Measurements from ENCODE around the gene EFCAB9.
"Not testable (repeated sequence)": the region's sequence is repeated elsewhere in the genome, so short reads cannot be mapped to it uniquely, and the experiment has no call there.

The EFCAB9 gene

DNA sequence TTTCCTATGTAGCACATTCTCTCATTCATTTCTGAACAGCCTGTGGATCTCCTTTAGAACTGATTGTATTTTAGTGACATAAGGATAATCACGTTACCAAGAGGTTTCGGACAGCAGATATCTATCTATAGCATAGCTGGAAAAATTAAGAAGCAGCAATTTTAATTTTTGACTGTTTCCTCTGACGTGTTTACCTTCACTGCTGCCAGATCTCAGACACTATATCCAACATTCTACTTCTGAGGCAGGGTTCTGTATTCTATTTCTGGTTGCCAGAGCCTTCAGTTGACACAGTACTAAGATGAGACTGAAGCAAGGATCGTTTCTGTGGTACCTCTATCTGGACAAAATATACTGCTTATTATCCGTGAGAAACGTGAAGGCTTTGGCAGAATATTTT, at the start of gene EFCAB9:
Gene EFCAB9 (plus strand): TSS at position 301 of the 400 bp plus-strand sequence. CDS start 1 bp downstream, at position 302.
- no peak for DNase-seq

DNA sequence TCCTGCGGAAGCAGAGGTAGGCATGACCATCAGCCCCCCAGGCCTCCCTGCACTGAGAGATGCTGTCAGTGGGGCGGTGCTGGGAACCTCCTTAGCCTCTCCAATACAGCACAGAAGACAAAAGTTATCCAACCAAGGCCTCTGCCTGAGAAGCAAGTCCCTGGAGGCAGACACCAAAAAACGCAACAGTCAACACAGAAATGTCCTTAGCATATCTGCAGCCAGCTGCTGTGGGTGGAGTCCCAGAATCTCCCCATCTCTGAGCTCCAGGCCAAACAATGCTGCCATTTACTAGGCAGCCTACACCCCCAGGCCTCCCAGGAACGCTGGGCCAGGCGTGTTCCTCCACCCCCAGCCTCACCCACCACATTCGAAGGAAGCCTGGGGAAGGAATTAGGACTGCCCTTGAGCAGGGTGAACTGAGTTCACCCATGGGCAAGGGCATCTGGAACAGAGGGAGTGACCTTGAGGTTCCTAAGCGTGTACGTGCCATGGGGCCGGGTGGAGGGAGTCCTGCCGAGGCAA, 49.6 kb upstream of the EFCAB9 start:
- no peak for DNase-seq

DNA sequence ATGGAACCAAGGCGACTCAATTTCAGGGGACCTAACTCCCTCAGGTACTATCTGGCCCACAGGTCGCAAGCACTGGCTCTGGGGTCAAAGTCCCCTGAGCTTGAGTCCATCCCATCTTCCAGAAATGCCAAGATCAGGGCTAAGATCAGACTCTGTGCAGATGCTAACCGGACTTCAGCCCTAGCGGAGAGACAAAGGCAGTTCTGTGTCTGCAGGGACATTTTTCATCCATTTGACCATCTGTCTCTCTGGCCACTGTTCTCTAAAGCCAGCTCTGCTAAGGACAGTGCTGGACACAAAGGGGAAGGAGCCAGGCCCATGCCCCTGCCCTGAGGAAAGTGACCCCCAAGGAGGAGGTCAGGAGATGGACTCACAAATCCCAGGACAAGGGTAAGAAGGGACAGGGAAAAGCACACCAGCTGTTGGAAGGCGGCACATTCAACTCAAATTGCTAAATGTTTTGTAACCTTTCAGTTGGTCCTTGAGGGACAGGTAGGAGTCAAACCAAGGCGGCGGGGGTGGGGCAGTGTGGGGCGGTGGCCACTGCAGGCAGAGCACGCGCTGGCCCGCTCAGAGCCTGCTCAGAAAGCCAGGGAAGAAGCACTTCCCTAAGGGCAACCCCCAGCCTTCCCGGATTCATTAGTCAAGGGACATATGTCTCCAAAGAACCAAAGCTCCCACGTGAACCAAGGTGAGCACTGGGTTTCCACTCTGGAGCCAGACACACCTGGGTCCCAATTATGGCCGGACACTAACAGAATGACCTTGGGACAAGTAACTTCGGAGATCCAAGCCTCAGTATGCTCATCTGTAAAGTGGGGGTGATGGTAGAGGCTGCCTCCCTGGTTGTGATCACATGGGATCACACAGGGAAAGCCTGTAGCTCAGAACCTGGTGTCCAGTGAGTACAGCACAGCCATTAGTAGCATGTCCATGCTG, 48.8 kb upstream of the EFCAB9 start:
- DNase-seq, result no peak

DNA sequence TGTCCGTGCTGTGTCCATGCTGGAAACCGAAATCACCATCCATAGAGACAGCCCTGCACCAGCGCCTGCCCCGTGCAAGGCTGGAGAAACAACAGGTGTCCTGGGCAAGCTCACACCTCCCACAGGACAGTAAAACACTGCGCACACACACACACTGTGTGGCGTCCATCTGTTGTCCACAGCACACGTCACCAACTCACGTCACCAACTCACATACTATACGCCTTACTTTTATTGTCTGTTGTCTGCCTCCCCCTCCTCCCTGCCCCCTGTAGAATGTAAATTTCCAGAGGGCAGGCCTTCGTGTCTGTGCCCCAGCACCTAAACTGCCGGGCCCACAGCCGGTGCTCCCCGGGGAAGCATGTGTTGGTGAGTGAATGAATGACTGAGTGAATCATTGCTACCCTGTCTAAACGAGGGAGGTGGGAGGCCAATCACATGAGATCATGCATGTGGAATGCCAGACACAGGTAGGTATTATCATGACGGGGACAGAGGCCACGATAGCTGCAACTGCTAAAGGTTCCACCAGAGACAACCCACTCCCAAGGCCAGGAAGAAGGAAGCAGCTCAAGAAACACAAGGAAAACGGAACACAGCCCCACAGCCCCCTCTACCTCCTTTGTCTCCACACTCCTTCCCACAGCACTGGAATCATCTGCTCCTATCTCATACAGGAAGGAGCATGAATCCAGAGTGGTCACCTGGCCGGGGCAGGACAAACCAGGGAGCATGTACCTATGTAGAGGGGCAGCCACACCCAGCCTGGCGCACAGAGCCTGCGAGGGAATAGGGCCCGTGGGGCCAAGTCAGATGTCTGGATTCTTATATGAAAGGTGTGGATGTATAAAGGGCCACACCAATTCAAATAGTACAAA, 47.9 kb upstream of the EFCAB9 start:
- DNase-seq, result no peak

- DNase-seq, result no peak
Measured at GRCh38 chr5:172146748-172147092, 47.3 kb upstream of the EFCAB9 start.

- DNase-seq, result no peak
Measured at GRCh38 chr5:172147857-172148256, 46.1 kb upstream of the EFCAB9 start.

- DNase-seq, result no peak
Measured at GRCh38 chr5:172148381-172148780, 45.6 kb upstream of the EFCAB9 start.

- DNase-seq, result no peak
Measured at GRCh38 chr5:172149073-172149472, 44.9 kb upstream of the EFCAB9 start.

DNA sequence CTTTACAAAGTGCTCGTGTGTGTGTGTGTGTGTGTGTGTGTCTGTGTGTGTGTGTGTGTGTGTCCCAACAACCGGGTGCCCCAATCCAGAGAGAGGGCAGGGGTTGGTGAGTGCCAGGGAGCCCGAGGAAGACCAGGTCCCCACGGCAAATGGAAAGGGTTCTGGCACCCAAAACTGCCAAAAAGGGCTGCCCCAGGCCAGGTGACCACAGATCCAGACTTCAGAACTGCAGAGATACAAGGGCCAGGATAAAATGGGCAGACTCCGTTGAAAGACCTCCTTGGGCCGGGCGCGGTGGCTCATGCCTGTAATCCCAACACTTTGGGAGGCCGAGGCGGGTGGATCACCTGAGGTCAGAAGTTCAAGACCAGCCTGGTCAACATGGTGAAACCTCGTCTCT, 44.5 kb upstream of the EFCAB9 start:
- DNase-seq, result not testable (repeated sequence)

- DNase-seq, result peak in 2 of 6 experiments; percentile 5 to 26
Measured at GRCh38 chr5:172150514-172151425, 43.2 kb upstream of the EFCAB9 start.

GRCh38 chr5:172151661-172152210, 42.2 kb upstream of the EFCAB9 start:
- DNase-seq, result no peak

- no peak for DNase-seq
Measured at GRCh38 chr5:172153695-172154094, 40.3 kb upstream of the EFCAB9 start.

DNA sequence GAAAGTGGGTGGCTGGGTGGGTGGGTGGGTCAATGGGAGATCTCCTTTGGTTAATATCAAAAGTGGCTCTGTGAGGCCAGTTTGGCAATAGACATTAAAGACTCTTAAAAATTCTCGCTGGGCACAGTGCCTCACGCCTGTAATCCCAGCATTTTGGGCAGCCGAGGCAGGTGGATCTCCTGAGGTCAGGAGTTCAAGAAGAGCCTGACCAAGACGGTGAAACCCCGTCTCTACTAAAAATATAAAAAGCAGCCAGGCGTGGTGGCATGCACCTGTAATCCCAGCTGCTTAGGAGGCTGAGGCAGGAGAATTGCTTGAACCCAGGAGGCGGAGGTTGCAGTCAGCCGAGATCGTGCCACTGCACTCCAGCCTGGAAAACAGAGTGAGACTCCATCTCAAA, 38.9 kb upstream of the EFCAB9 start:
- DNase-seq, result not testable (repeated sequence)

DNA sequence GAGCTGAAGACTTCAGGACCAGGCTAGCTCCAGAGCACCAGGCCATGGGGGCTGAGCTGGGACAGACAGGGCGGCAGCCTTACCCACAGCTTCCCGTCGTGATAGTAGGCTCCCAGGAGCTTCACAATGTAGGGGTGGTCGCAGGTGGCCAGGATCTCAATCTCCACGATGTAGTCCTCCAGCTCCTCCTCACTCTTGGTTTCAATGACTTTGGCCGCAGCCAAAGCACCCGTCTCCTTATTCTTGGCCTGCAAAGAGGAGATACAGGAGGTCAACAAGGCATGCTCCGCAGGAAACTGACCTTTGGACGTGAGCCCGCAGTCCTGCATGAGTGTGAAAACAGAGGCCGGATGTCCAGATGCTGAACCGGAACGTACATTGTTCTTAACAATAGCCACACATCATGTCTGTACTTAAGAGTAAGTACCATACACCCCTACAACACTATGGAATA, 37.4 kb upstream of the EFCAB9 start:
- DNase-seq, result no peak

DNA sequence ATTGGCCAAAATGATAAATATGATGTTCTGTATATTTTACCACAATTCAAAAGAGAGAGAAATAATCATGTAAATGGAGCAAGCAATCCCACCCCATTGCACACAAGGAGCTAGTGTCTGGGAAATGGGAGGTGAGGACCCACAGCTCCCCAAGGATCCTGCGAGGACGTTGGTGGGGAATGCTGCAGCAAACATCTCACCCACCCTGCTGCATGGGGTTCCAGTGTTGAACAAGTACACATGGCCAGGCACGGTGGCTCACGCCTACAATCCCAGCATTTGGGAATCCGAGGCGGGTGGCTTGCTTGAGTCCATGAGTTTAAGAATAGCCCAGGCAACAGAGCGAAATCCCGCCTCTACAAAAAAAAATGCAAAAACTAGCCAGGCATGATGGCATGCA, 35.0 kb upstream of the EFCAB9 start:
- DNase-seq, result no peak

GRCh38 chr5:172160506-172160905, 33.5 kb upstream of the EFCAB9 start:
- no peak for DNase-seq

GRCh38 chr5:172162323-172162986, 31.5 kb upstream of the EFCAB9 start:
- DNase-seq, result no peak

- no peak for DNase-seq
Measured at GRCh38 chr5:172162987-172163343, 31.0 kb upstream of the EFCAB9 start.

- no peak for DNase-seq
Measured at GRCh38 chr5:172163346-172163745, 30.6 kb upstream of the EFCAB9 start.

- no peak for DNase-seq
Measured at GRCh38 chr5:172164769-172165212, 29.2 kb upstream of the EFCAB9 start.

DNA sequence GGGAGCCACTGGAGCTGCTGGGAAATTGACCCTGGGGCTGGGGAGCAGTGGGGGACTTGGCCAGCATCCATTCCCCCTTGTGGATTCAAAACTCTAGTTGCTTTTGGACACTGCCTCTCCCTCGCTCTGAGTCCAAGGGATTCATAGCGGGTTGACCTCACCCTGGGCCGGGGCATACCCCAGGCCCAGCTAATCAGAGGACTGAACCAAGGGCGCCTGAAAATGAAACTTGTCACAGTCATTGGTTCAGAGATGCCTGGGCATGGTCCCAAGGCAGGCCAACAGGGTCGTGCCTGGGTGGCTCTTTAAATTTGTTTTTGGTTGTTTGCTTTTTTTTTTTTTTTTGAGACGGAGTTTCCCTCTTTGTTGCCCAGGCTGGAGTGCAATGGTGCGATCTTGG, 28.5 kb upstream of the EFCAB9 start:
- DNase-seq, result no peak
